ENCODE measurements around the gene TMIGD2.
"Not testable (repeated sequence)": the region's sequence is repeated elsewhere in the genome, so short reads cannot be mapped to it uniquely, and the experiment has no call there.

TMIGD2 gene

GRCh38 chr19:4266253-4267000 lies 35.8 kb downstream of the TMIGD2 start:
- no peak for DNase-seq

GRCh38 chr19:4264812-4265211 lies 37.4 kb downstream of the TMIGD2 start:
- no peak for DNase-seq

GRCh38 chr19:4260613-4261191 lies 41.5 kb downstream of the TMIGD2 start:
- DNase-seq = no peak

- DNase-seq = no peak
Observed at GRCh38 chr19:4258181-4258580, 44.0 kb downstream of the TMIGD2 start.

- no peak for DNase-seq
Observed at GRCh38 chr19:4257025-4257424, 45.2 kb downstream of the TMIGD2 start.

GRCh38 chr19:4256563-4256962 lies 45.6 kb downstream of the TMIGD2 start:
- no peak for DNase-seq

GRCh38 chr19:4246767-4247593 lies 55.2 kb downstream of the TMIGD2 start, which contains the start of gene YJU2:
YJU2 (plus strand) TSS chr19:4247080; CDS start chr19:4247147, 67 bp downstream.
- peak; percentile 88 for DNase-seq

GRCh38 chr19:4245938-4246337 lies 56.3 kb downstream of the TMIGD2 start:
- DNase-seq = not testable (repeated sequence)
